ENCODE results near the gene NAV3.
"Not testable (repeated sequence)": the region's sequence is repeated elsewhere in the genome, so short reads cannot be mapped to it uniquely, and the experiment has no call there.

Gene NAV3

DNA sequence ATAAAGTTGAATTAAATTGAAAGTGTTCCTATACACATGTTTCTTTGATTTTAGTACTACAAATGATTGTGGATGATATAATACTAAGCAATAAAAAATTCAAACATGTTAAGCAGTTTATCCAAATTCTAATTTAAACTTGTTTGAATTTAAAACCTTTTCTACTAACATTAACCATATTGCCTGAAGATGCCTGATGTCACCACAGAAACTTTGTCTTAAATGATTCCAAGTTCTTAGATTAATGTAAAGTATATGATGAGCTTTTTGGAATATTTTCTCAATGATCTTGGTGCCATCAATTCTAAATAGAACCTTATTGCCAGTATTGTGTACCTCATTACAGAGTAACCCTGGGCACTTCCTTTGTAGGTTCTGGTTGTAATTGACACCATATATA lies 259.6 kb downstream of the NAV3 start:
- Mint-ChIP-seq H3K36me3 (ENCODE audit: low read depth) (no peaks in the 10 kb centered on the region), H3K9me3 (peaks cover 3% of the 10 kb centered on the region), H3K27me3 (ENCODE audit: low read depth) (no peaks in the 10 kb centered on the region), H3K4me3 (no peak overlapping the region), H3K27ac (no peak overlapping the region), H3K4me1 (ENCODE audit: low read depth) (no peaks in the 10 kb centered on the region)
- DNase-seq (ENCODE audit: low spot score) = no peak

GRCh38 chr12:78095623-78096022 lies 264.9 kb downstream of the NAV3 start:
- Mint-ChIP-seq H3K36me3 (ENCODE audit: low read depth) (no peaks in the 10 kb centered on the region), H3K9me3 (peaks cover 3% of the 10 kb centered on the region), H3K4me3 (no peak overlapping the region)

GRCh38 chr12:78096909-78097597 lies 266.4 kb downstream of the NAV3 start:
- Mint-ChIP-seq H3K4me3 (no peak overlapping the region), H3K4me1 (ENCODE audit: low read depth) (no peaks in the 10 kb centered on the region), H3K36me3 (ENCODE audit: low read depth) (no peaks in the 10 kb centered on the region), H3K27ac (no peak overlapping the region), H3K9me3 (peaks cover 3% of the 10 kb centered on the region), H3K27me3 (ENCODE audit: low read depth) (no peaks in the 10 kb centered on the region)
- no peak for DNase-seq (ENCODE audit: low spot score)

More at GRCh38 chr12:78095623-78096022, 264.9 kb downstream of the NAV3 start:
- Mint-ChIP-seq H3K4me1 (ENCODE audit: low read depth) (no peaks in the 10 kb centered on the region), H3K27ac (no peak overlapping the region), H3K27me3 (ENCODE audit: low read depth) (no peaks in the 10 kb centered on the region)
- DNase-seq (ENCODE audit: low spot score) = no peak

DNA sequence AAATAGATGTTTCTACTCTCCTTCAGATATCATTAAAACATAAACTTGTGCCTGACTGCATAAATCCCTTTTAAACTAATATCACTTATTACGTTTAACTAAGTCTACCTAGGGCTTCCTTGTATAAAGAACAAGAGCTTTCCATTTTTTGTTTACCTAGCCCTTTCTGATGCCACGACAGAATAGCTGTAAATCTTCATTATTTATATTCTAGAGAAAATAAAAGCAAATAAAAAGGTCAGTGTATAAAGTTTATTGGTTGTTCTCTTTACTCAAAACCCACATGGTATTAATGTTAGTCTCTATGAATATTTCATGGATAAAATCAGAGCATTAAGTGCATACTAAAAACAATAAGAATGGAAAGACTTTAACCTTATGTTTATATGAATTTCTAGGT lies 269.1 kb downstream of the NAV3 start:
- Mint-ChIP-seq H3K9me3 (no peaks in the 10 kb centered on the region), H3K27ac (no peak overlapping the region), H3K36me3 (ENCODE audit: low read depth) (no peaks in the 10 kb centered on the region), H3K27me3 (ENCODE audit: low read depth) (no peaks in the 10 kb centered on the region), H3K4me3 (no peak overlapping the region), H3K4me1 (ENCODE audit: low read depth) (no peaks in the 10 kb centered on the region)
- no peak for DNase-seq (ENCODE audit: low spot score)

- Mint-ChIP-seq H3K36me3 (ENCODE audit: low read depth) (no peaks in the 10 kb centered on the region), H3K27me3 (ENCODE audit: low read depth) (no peaks in the 10 kb centered on the region), H3K4me3 (no peak overlapping the region), H3K27ac (no peak overlapping the region), H3K9me3 (no peaks in the 10 kb centered on the region), H3K4me1 (ENCODE audit: low read depth) (no peaks in the 10 kb centered on the region)
- no peak for DNase-seq (ENCODE audit: low spot score)
These were observed 270.6 kb downstream of the NAV3 start for GRCh38 chr12:78101113-78101876.

DNA sequence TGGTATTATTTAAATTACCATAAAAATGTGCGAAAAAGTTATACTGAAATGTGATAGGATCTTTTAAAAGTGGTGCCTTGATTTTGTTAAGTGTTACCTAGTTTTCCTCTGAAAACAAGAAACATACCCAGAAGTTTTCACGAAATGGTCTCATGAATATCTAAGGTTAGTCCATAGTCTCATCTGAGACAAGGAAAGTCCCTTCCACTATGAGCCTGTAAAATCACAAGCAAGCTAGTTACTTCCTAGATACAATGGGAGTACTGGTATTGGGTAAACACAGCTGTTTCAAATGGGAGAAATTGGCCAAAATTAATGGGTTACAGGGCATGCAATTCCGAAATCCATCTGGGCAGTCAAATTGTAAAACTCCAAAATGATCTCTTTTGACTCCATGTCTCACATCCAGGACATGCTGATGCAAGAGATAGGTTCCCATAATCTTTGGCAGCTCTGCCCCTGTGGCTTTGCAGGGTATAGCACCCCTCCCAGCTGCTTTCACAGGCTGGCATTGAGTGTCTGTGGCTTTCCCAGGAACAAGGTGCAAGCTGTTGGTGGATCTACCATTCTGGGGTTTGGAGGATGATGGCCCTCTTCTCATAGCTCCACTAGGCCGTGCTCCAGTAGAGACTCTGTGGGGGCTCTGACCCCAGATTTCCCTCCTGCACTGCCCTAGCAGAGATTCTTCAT lies 271.4 kb downstream of the NAV3 start:
- no peak for DNase-seq (ENCODE audit: low spot score)
- Mint-ChIP-seq H3K27ac (no peak overlapping the region), H3K27me3 (ENCODE audit: low read depth) (no peaks in the 10 kb centered on the region), H3K4me1 (ENCODE audit: low read depth) (no peaks in the 10 kb centered on the region), H3K9me3 (no peaks in the 10 kb centered on the region), H3K4me3 (no peak overlapping the region), H3K36me3 (ENCODE audit: low read depth) (no peaks in the 10 kb centered on the region)

- H3K27me3 Mint-ChIP-seq (ENCODE audit: low read depth); H3K4me1 Mint-ChIP-seq (ENCODE audit: low read depth); H3K27ac Mint-ChIP-seq; DNase-seq (ENCODE audit: low spot score); H3K4me3 Mint-ChIP-seq; H3K9me3 Mint-ChIP-seq; H3K36me3 Mint-ChIP-seq (ENCODE audit: low read depth): not testable (repeated sequence)
These were observed 272.1 kb downstream of the NAV3 start for GRCh38 chr12:78102801-78103200.

DNA sequence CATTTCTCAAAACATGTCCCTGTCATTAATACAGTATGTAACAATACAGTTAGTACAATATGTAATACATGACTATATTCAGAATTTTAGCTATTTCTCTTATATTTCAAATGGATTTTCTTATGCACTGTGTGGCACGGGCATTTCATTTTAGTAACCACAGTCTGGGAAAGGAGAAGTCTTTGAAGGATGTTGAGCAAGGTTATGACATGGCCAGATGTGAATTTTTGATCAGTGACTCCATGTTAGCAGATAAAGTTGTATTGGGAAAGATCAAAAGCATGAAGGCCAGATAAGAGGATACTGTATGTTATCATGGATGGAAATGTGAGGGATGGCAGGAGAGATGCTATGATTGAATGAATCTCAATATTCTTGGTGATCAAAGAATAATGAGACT lies 285.2 kb downstream of the NAV3 start:
- Mint-ChIP-seq H3K36me3 (ENCODE audit: low read depth) (no peaks in the 10 kb centered on the region), H3K4me1 (ENCODE audit: low read depth) (no peaks in the 10 kb centered on the region), H3K9me3 (peaks cover 21% of the 10 kb centered on the region), H3K4me3 (no peak overlapping the region), H3K27ac (no peak overlapping the region), H3K27me3 (ENCODE audit: low read depth) (no peaks in the 10 kb centered on the region)
- DNase-seq (ENCODE audit: low spot score) = no peak

DNA sequence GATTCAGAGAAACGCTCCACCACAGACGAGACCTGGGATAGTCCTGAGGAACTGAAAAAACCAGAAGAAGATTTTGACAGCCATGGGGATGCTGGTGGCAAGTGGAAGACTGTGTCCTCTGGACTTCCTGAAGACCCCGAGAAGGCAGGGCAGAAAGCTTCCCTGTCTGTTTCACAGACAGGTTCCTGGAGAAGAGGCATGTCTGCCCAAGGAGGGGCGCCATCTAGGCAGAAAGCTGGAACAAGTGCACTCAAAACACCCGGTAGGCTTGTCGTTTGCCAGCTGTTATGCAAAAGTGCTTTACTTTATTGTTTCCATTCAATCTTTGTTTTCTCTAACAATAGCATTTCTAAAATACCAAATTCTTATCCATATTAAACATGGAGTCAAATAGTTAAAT lies 287.3 kb downstream of the NAV3 start:
- Mint-ChIP-seq H3K4me3 (no peak overlapping the region), H3K4me1 (ENCODE audit: low read depth) (no peaks in the 10 kb centered on the region), H3K27ac (no peak overlapping the region), H3K9me3 (peaks cover 11% of the 10 kb centered on the region), H3K27me3 (ENCODE audit: low read depth) (no peaks in the 10 kb centered on the region), H3K36me3 (ENCODE audit: low read depth) (no peaks in the 10 kb centered on the region)
- no peak for DNase-seq (ENCODE audit: low spot score)

DNA sequence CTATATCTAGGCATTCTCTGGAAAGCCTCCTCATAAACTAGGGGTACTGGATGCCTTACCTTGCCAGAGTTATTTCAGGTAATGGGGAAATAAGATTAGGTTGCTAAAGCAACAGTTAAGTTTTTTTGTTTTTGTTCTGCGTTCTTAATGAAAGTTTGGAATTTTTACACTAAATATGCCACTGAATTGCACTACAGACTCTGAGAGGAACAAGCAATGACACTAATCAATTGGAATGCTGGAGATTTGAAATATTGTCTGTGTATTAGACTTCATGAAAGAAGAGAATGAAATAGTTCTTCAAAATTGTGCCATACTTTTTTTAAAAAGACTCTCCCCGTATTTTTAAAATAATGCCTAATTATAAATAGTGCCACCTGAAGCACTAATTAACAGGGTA lies 287.8 kb downstream of the NAV3 start:
- no peaks in the 10 kb centered on the region for H3K36me3 Mint-ChIP-seq (ENCODE audit: low read depth)
- no peak overlapping the region for H3K27ac Mint-ChIP-seq
- no peaks in the 10 kb centered on the region for H3K27me3 Mint-ChIP-seq (ENCODE audit: low read depth)
- no peak overlapping the region for H3K4me3 Mint-ChIP-seq
- H3K4me1 Mint-ChIP-seq (ENCODE audit: low read depth) = no peaks in the 10 kb centered on the region
- no peak for DNase-seq (ENCODE audit: low spot score)
- peaks cover 10% of the 10 kb centered on the region for H3K9me3 Mint-ChIP-seq

DNA sequence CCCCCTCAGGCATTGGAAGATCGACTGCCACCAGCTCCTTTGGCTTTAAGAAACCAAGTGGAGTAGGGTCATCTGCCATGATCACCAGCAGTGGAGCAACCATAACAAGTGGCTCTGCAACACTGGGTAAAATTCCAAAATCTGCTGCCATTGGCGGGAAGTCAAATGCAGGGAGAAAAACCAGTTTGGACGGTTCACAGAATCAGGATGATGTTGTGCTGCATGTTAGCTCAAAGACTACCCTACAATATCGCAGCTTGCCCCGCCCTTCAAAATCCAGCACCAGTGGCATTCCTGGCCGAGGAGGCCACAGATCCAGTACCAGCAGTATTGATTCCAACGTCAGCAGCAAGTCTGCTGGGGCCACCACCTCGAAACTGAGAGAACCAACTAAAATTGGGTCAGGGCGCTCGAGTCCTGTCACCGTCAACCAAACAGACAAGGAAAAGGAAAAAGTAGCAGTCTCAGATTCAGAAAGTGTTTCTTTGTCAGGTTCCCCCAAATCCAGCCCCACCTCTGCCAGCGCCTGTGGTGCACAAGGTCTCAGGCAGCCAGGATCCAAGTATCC lies 288.7 kb downstream of the NAV3 start:
- Mint-ChIP-seq H3K27me3 (ENCODE audit: low read depth) (no peaks in the 10 kb centered on the region), H3K27ac (no peak overlapping the region), H3K9me3 (peaks cover 1% of the 10 kb centered on the region), H3K4me1 (ENCODE audit: low read depth) (no peaks in the 10 kb centered on the region), H3K36me3 (ENCODE audit: low read depth) (no peaks in the 10 kb centered on the region), H3K4me3 (no peak overlapping the region)
- DNase-seq (ENCODE audit: low spot score) = no peak

DNA sequence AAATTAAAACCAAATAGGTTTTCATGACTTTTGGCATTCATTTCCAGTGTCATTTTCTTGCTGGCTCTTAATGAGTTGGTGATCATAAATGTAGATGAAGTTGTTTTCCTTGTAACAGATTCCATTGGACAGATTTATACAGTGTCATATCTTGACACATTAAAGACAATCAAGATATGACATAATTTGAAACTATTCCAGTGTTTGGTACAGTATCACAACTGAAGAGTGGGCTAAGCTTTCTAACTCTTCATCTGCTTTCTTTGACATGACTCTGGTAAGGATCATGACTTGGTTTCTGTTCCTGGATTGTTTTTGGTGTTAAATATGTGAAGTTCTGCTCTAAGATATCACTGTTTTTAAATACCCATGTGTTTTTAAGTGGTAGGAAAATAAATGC lies 289.6 kb downstream of the NAV3 start:
- H3K4me3 Mint-ChIP-seq = no peak overlapping the region
- no peaks in the 10 kb centered on the region for H3K4me1 Mint-ChIP-seq (ENCODE audit: low read depth)
- no peaks in the 10 kb centered on the region for H3K27me3 Mint-ChIP-seq (ENCODE audit: low read depth)
- H3K9me3 Mint-ChIP-seq = no peaks in the 10 kb centered on the region
- no peaks in the 10 kb centered on the region for H3K36me3 Mint-ChIP-seq (ENCODE audit: low read depth)
- DNase-seq (ENCODE audit: low spot score) = no peak
- no peak overlapping the region for H3K27ac Mint-ChIP-seq

- no peak overlapping the region for H3K27ac Mint-ChIP-seq
- no peaks in the 10 kb centered on the region for H3K9me3 Mint-ChIP-seq
These were observed 290.3 kb downstream of the NAV3 start for GRCh38 chr12:78120866-78121560.

More at GRCh38 chr12:78120866-78121560, 290.3 kb downstream of the NAV3 start:
- H3K4me3 Mint-ChIP-seq = no peak overlapping the region
- H3K27me3 Mint-ChIP-seq (ENCODE audit: low read depth) = no peaks in the 10 kb centered on the region
- DNase-seq (ENCODE audit: low spot score) = no peak
- H3K4me1 Mint-ChIP-seq (ENCODE audit: low read depth) = no peaks in the 10 kb centered on the region
- H3K36me3 Mint-ChIP-seq (ENCODE audit: low read depth) = no peaks in the 10 kb centered on the region
